HG03159 (cell line): ENCODE results near the gene ZEB2.

ENCODE experiments used
- ATAC-seq: cut with Tn5 transposase; IDR thresholded peaks from one replicate; pipeline ENCODE4 v1.9.1; 2021; ENCODE audit warnings: mild to moderate bottlenecking, moderate library complexity; ENCODE audit not compliant: unreplicated experiment

The ZEB2 gene

GRCh38 chr2:144496977-144497598 is 22.8 kb downstream of the ZEB2 start:
- ATAC-seq, result no peak

- no peak for ATAC-seq
Measured at GRCh38 chr2:144496092-144496976, 23.6 kb downstream of the ZEB2 start.

GRCh38 chr2:144495227-144496091 is 24.5 kb downstream of the ZEB2 start:
- ATAC-seq, result no peak

GRCh38 chr2:144493027-144493809 is 26.7 kb downstream of the ZEB2 start:
- no peak for ATAC-seq

GRCh38 chr2:144490857-144491256 is 29.1 kb downstream of the ZEB2 start:
- ATAC-seq, result no peak

- no peak for ATAC-seq
Measured at GRCh38 chr2:144490017-144490416, 29.9 kb downstream of the ZEB2 start.

GRCh38 chr2:144489315-144489916 is 30.5 kb downstream of the ZEB2 start:
- no peak for ATAC-seq

- ATAC-seq, result no peak
Measured at GRCh38 chr2:144484201-144484948, 35.5 kb downstream of the ZEB2 start.

GRCh38 chr2:144481666-144482065 is 38.3 kb downstream of the ZEB2 start:
- ATAC-seq, result no peak

- ATAC-seq, result no peak
Measured at GRCh38 chr2:144481109-144481508, 38.8 kb downstream of the ZEB2 start.

GRCh38 chr2:144480285-144480684 is 39.6 kb downstream of the ZEB2 start:
- ATAC-seq, result no peak

- ATAC-seq, result no peak
Measured at GRCh38 chr2:144479659-144480058, 40.3 kb downstream of the ZEB2 start.

- ATAC-seq, result no peak
Measured at GRCh38 chr2:144479138-144479537, 40.8 kb downstream of the ZEB2 start.

GRCh38 chr2:144477957-144478311 is 42.0 kb downstream of the ZEB2 start:
- ATAC-seq, result no peak

GRCh38 chr2:144477281-144477956 is 42.5 kb downstream of the ZEB2 start:
- ATAC-seq, result no peak

- ATAC-seq, result no peak
Measured at GRCh38 chr2:144476682-144477081, 43.2 kb downstream of the ZEB2 start.

GRCh38 chr2:144475569-144476275 is 44.2 kb downstream of the ZEB2 start:
- ATAC-seq, result no peak

GRCh38 chr2:144475044-144475443 is 44.9 kb downstream of the ZEB2 start:
- no peak for ATAC-seq
